B cell (primary cell): ENCODE data around the gene SSU72. TPM values are rescaled to one million over a fixed set of nuclear protein-coding genes. Genes with fewer than 3 reads are reported as not detected.

ENCODE experiments used
- ATAC-seq: fragments of 200-7000 bp; cut with Tn5 transposase; one replicate; pipeline ENCODE4 v1.10.0; 2021; ENCODE audit warnings: low read depth, mild to moderate bottlenecking, moderate number of reproducible peaks, moderate library complexity
- CTCF ChIA-PET: fragments of 350-600 bp; sonication (Branson Sonifier 250); formaldehyde crosslinking; loops from one replicate; lab custom pipeline; 2021; ENCODE audit warnings: antibody characterized with exemption, inconsistent platforms; lab: Charles Lee
- POLR2A ChIA-PET: fragments of 350-600 bp; sonication (Branson Sonifier 250); formaldehyde crosslinking; loops from one replicate; lab custom pipeline; 2021; ENCODE audit warnings: antibody characterized with exemption; lab: Charles Lee
- DNase-seq: peaks from one replicate; pipeline ENCODE4 v3.0.0; 2013
- H2AFZ ChIP-seq: 2 replicates; pipeline ENCODE4 v1.6.1; 2012; ENCODE audit warnings: mild to moderate bottlenecking, low read depth, low read length; ENCODE audit not compliant: insufficient read depth, poor library complexity, severe bottlenecking
- H3K27ac ChIP-seq, 2 donors: 1 replicate in 1 of 2; 2 replicates in 1 of 2; pipeline ENCODE4 v1.5.1; 2012 to 2013; ENCODE audit warnings: low read length in 2 of 2, mild to moderate bottlenecking in 2 of 2, moderate library complexity in 1 of 2
- H3K27me3 ChIP-seq, 4 experiments: fragments of 200-600 bp in 1 of 4; sonication (generic) in 1 of 4; replicated peaks in 1 of 4; 1 replicate in 2 of 4; 2 replicates in 2 of 4; pipeline versions ENCODE4 v1.6.1 to v1.7.0; 2013 to 2016; ENCODE audit warnings: low read length in 3 of 4, mild to moderate bottlenecking in 2 of 4, mixed read lengths in 1 of 4, moderate library complexity in 1 of 4; ENCODE audit not compliant: insufficient read depth in 4 of 4, control insufficient read depth in 3 of 4; ENCODE audit errors: control extremely low read depth in 1 of 4
- H3K36me3 ChIP-seq, 2 experiments: replicated peaks in 1 of 2; 1 replicate in 1 of 2; 2 replicates in 1 of 2; pipeline versions ENCODE4 v1.6.1 to v1.7.1; 2013; ENCODE audit warnings: low read length in 1 of 2; ENCODE audit not compliant: insufficient read depth in 2 of 2, control insufficient read depth in 1 of 2; ENCODE audit errors: control extremely low read depth in 1 of 2, extremely low read depth in 1 of 2
- H3K4me1 ChIP-seq, 2 donors: fragments of 200-600 bp in 1 of 2; sonication (generic) in 1 of 2; 1 replicate in 1 of 2; 2 replicates in 1 of 2; pipeline versions ENCODE4 v1.5.1 to v1.6.1; 2013 to 2017; ENCODE audit warnings: low read length in 2 of 2; ENCODE audit not compliant: control insufficient read depth in 2 of 2, insufficient read depth in 2 of 2
- H3K4me2 ChIP-seq: replicated peaks from 2 replicates; pipeline ENCODE3; 2012; ENCODE audit warnings: mild to moderate bottlenecking, low read depth, low read length; ENCODE audit not compliant: poor library complexity, severe bottlenecking
- H3K4me3 ChIP-seq, 5 experiments: fragments of 200-600 bp in 1 of 5; sonication (generic) in 1 of 5; 1 replicate in 3 of 5; 2 replicates in 2 of 5; pipeline versions ENCODE4 v1.5.1 to v1.7.0; 2011 to 2016; ENCODE audit warnings: low read length in 4 of 5, mild to moderate bottlenecking in 4 of 5, low read depth in 2 of 5, control low read depth in 1 of 5, moderate library complexity in 1 of 5; ENCODE audit not compliant: insufficient read depth in 1 of 5; ENCODE audit errors: control extremely low read depth in 1 of 5, extremely low read depth in 1 of 5
- H3K79me2 ChIP-seq: fragments of 200-600 bp; sonication (generic); one replicate; pipeline ENCODE4 v1.6.0; 2016; ENCODE audit warnings: low read length; ENCODE audit not compliant: control insufficient read depth, insufficient read depth
- H3K9ac ChIP-seq: fragments of 200-600 bp; sonication (generic); 2 replicates; pipeline ENCODE4 v1.6.1; 2017; ENCODE audit warnings: mild to moderate bottlenecking, low read length, moderate library complexity
- H3K9me3 ChIP-seq, 3 donors: one replicate each; pipeline versions ENCODE4 v1.6.1 to v1.7.1; 2013; ENCODE audit warnings: low read length in 2 of 3; ENCODE audit not compliant: control insufficient read depth in 2 of 3, insufficient read depth in 1 of 3; ENCODE audit errors: control extremely low read depth in 1 of 3
- H4K20me1 ChIP-seq: 2 replicates; pipeline ENCODE4 v1.6.0; 2012; ENCODE audit warnings: mild to moderate bottlenecking, low read length; ENCODE audit not compliant: insufficient read depth, control insufficient read depth, poor library complexity, severe bottlenecking
- H3K27ac Mint-ChIP-seq: one replicate; pipeline ENCODE4 v1.8.0; 2021; ENCODE audit warnings: mixed read lengths
- H3K27me3 Mint-ChIP-seq: one replicate; pipeline ENCODE4 v1.8.0; 2021; ENCODE audit warnings: mixed read lengths
- H3K4me1 Mint-ChIP-seq: one replicate; pipeline ENCODE4 v1.8.0; 2021; ENCODE audit warnings: mixed read lengths
- H3K4me3 Mint-ChIP-seq: one replicate; pipeline ENCODE4 v1.8.0; 2021; ENCODE audit warnings: mixed read lengths
- H3K9me3 Mint-ChIP-seq: one replicate; pipeline ENCODE4 v1.8.0; 2022; ENCODE audit warnings: mixed read lengths; ENCODE audit not compliant: insufficient read depth
- CTCF ChIP-seq: fragments of 200-600 bp; IDR thresholded peaks from one replicate; pipeline ENCODE4 v1.8.0; 2022; ENCODE audit warnings: antibody characterized with exemption, mild to moderate bottlenecking
- EZH2 ChIP-seq: IDR thresholded peaks from 2 replicates; pipeline ENCODE4 v1.6.1; 2012; ENCODE audit warnings: borderline replicate concordance, low read depth, mild to moderate bottlenecking, moderate library complexity, low read length; ENCODE audit not compliant: insufficient read depth, poor library complexity, severe bottlenecking
- WGBS: methylation state at CpG from one replicate; pipeline ENCODE4 v1.1.5; 2013; ENCODE audit warnings: missing lambda C conversion rate; ENCODE audit not compliant: insufficient coverage; 5-methylcytosine and 5-hydroxymethylcytosine counted together
- intact Hi-C: fragments of 100-400 bp; cut with micrococcal nuclease; formaldehyde crosslinking; loops from one replicate; pipeline ENCODE4 v1.10.0; 2022
- polyA plus RNA-seq: library from polyadenylated mRNA; depleted of rRNA; stranded (reverse); fragments of >200 nt; gene quantifications from 2 replicates; pipeline ENCODE4 v1.2.3, GENCODE V29; 2012
- total RNA-seq, 2 donors: library from RNA; stranded (reverse); fragments of 120-200 nt in 1 of 2; gene quantifications; 1 replicate in 1 of 2; 2 replicates in 1 of 2; pipeline versions ENCODE4 v1.2.3 to v1.2.4, GENCODE V29; 2013 to 2022

SSU72 gene
- total and polyA plus RNA-seq, 2 donors (not counting 1 experiment from before 2014, with no cell fraction given): 86.8 to 112 TPM

- Histone ChIP-seq H3K27ac (no peak overlapping the region), H3K4me1 (no peaks in the 10 kb centered on the region), H3K4me3 (no peak overlapping the region), H3K36me3 (peaks cover 0 to 4% of the 10 kb centered on the region in 2 experiments), H2AFZ (no peak overlapping the region), H3K79me2 (peaks cover 28% of the 10 kb centered on the region), H3K9ac (no peak overlapping the region), H4K20me1 (peaks cover 48% of the 10 kb centered on the region), H3K27me3 (no peaks in the 10 kb centered on the region), H3K4me2 (no peak overlapping the region), H3K9me3 (no peaks in the 10 kb centered on the region)
- H3K4me1 Mint-ChIP-seq: peaks cover 2% of the 10 kb centered on the region
- WGBS: 91% methylated on average over 35 of the region's 35 CpGs
- ChIA-PET POLR2A (interaction anchor here (0.7 kb wide), 1 partner anchor 13 kb away, joined by 3 read pairs; no protein-coding TSS in a partner anchor), CTCF (no interaction called here)
- TF ChIP-seq EZH2: no peak
- TF ChIP-seq CTCF: no peak
- ATAC-seq: no peak
- H3K27me3 Mint-ChIP-seq: no peaks in the 10 kb centered on the region
- intact Hi-C loops: no loop called here
- DNase-seq: no peak
- H3K27ac Mint-ChIP-seq: no peak overlapping the region
- no peak overlapping the region for H3K4me3 Mint-ChIP-seq
- no peaks in the 10 kb centered on the region for H3K9me3 Mint-ChIP-seq
Observed at GRCh38 chr1:1553821-1554494, 20.7 kb downstream of the SSU72 start.

DNA sequence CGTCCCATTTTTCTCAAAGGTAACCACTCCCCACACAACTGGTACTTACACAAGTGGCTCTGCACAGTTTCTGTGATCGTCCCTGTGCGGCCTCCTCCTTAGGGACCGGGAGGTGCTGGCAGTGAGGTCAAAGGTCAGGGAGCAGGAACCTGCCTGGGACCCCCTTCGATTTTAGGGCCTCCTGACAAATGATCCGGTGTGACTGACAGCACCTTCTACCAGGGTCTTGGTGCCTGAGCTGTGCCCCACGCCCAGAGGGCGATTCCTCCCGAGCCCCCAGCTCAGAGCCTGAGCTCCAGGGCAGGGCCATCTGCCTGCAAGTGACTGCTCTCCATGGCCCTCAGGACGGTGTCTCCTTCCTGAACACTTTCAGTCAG is 22.4 kb downstream of the SSU72 start:
- 97% methylated on average over 9 of the region's 10 CpGs for WGBS
- DNase-seq (no peak), ATAC-seq (no peak)
- H3K9me3 ChIP-seq: no peaks in the 10 kb centered on the region
- no peak overlapping the region for H3K4me2 ChIP-seq
- H3K27me3 ChIP-seq: no peaks in the 10 kb centered on the region
- peaks cover 2% of the 10 kb centered on the region for H3K4me1 Mint-ChIP-seq
- no peaks in the 10 kb centered on the region for H3K27me3 Mint-ChIP-seq
- H3K79me2 ChIP-seq: peaks cover 29% of the 10 kb centered on the region
- H3K36me3 ChIP-seq: peaks cover 0 to 4% of the 10 kb centered on the region in 2 experiments
- POLR2A ChIA-PET: no interaction called here
- H3K27ac Mint-ChIP-seq: no peak overlapping the region
- TF ChIP-seq CTCF: no peak
- TF ChIP-seq EZH2: no peak
- H3K9me3 Mint-ChIP-seq: no peaks in the 10 kb centered on the region
- H3K27ac ChIP-seq: no peak overlapping the region
- H3K4me1 ChIP-seq: no peaks in the 10 kb centered on the region
- H2AFZ ChIP-seq: no peak overlapping the region
- intact Hi-C loops: no loop called here
- H3K9ac ChIP-seq: no peak overlapping the region
- H3K4me3 Mint-ChIP-seq: no peak overlapping the region
- no peak overlapping the region for H3K4me3 ChIP-seq
- CTCF ChIA-PET: no interaction called here
- H4K20me1 ChIP-seq: peaks cover 42% of the 10 kb centered on the region
